ENCODE data around the gene MAPK8IP3.

MAPK8IP3 gene

GRCh38 chr16:1818204-1818872, 112.3 kb downstream of the MAPK8IP3 start:
- DNase-seq = no peak

- DNase-seq = no peak
Observed at GRCh38 chr16:1818873-1819525, 113.0 kb downstream of the MAPK8IP3 start.

GRCh38 chr16:1819611-1820010, 113.6 kb downstream of the MAPK8IP3 start:
- no peak for DNase-seq
